ENCODE data around the gene ALDH9A1.

The ALDH9A1 gene

GRCh38 chr1:165623624-165624023 lies 74.7 kb downstream of the ALDH9A1 start:
- no peak for DNase-seq (ENCODE audit: low spot score)

GRCh38 chr1:165619647-165620151 lies 78.7 kb downstream of the ALDH9A1 start:
- DNase-seq (ENCODE audit: low spot score) = no peak

GRCh38 chr1:165616987-165617546 lies 81.3 kb downstream of the ALDH9A1 start:
- DNase-seq (ENCODE audit: low spot score) = no peak

GRCh38 chr1:165616054-165616612 lies 82.2 kb downstream of the ALDH9A1 start:
- DNase-seq (ENCODE audit: low spot score) = no peak
